Measurements from ENCODE around the gene NPAS3. TPM values are rescaled to one million over a fixed set of nuclear protein-coding genes. Genes with fewer than 3 reads are reported as not detected.

Gene NPAS3
- total RNA-seq, 1 donor = 0.86 TPM

GRCh38 chr14:33655421-33655820 is 716.7 kb downstream of the NPAS3 start:
- TF ChIP-seq, protein P1, sequence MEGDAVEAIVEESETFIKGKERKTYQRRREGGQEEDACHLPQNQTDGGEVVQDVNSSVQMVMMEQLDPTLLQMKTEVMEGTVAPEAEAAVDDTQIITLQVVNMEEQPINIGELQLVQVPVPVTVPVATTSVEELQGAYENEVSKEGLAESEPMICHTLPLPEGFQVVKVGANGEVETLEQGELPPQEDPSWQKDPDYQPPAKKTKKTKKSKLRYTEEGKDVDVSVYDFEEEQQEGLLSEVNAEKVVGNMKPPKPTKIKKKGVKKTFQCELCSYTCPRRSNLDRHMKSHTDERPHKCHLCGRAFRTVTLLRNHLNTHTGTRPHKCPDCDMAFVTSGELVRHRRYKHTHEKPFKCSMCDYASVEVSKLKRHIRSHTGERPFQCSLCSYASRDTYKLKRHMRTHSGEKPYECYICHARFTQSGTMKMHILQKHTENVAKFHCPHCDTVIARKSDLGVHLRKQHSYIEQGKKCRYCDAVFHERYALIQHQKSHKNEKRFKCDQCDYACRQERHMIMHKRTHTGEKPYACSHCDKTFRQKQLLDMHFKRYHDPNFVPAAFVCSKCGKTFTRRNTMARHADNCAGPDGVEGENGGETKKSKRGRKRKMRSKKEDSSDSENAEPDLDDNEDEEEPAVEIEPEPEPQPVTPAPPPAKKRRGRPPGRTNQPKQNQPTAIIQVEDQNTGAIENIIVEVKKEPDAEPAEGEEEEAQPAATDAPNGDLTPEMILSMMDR (IDR thresholded peaks at IDR 0.05; ENCODE audit: insufficient read depth, low read depth, low read length) = no peak
- DNase-seq (ENCODE audit: low read depth) = peak; percentile 38
- no peak overlapping the region for H3K4me3 ChIP-seq (ENCODE audit: low read depth, low read length)

DNA sequence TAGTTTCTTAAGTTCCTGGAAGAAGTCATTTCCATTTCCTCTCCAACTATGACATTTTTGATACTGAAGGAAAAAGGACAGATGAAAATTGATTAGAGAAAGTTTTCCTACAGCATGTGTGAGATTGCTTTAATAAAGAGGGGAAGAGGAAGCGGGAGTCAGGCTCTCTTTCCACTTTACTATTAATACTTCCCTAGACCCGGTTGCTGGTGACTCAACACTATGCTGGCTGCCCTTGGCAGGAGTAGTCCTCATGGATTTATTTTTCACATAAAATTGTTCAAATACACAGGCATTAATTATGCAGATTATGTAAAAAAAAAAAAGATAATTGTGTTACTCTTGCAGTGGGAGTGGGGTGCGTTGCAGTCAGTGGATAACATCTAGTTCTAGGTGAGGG is 718.8 kb downstream of the NPAS3 start:
- TF ChIP-seq, protein P1 (IDR thresholded peaks at IDR 0.05; ENCODE audit: insufficient read depth, low read depth, low read length) = no peak
- no peak overlapping the region for H3K4me3 ChIP-seq (ENCODE audit: low read depth, low read length)
- DNase-seq (ENCODE audit: low read depth) = no peak

- peak; percentile 51 for DNase-seq (ENCODE audit: low read depth)
Measured at GRCh38 chr14:33660248-33660647, 721.6 kb downstream of the NPAS3 start.

DNA sequence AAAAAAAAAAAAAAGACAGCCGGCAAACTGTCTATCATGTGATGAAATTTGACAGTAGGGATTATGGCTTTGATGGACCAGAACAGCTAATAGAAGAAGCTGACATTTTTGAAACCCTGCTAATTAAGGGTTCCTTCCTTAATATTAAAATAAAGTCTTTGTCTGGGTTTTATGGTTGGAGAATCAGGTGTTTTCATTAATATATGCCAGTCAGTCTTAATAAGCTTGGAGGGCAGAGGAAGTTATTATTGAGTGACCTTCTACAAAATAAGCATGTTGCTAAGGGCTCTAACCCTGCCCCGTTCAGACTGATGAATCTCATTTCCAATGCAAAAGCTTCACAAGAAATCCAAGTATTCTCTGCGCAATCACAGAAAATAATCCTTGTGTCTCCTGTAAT is 722.4 kb downstream of the NPAS3 start:
- no peak for DNase-seq (ENCODE audit: low read depth)
- TF ChIP-seq, protein P1 (IDR thresholded peaks at IDR 0.05; ENCODE audit: insufficient read depth, low read depth, low read length) = no peak
- H3K4me3 ChIP-seq (ENCODE audit: low read depth, low read length) = no peak overlapping the region

More at GRCh38 chr14:33660248-33660647, 721.6 kb downstream of the NPAS3 start:
- TF ChIP-seq, protein P1 (IDR thresholded peaks at IDR 0.05; ENCODE audit: insufficient read depth, low read depth, low read length) = no peak
- H3K4me3 ChIP-seq (ENCODE audit: low read depth, low read length) = no peak overlapping the region

- DNase-seq (ENCODE audit: low read depth) = no peak
- H3K4me3 ChIP-seq (ENCODE audit: low read depth, low read length) = no peak overlapping the region
- TF ChIP-seq, protein P1 (IDR thresholded peaks at IDR 0.05; ENCODE audit: insufficient read depth, low read depth, low read length) = no peak
Measured at GRCh38 chr14:33668066-33668465, 729.4 kb downstream of the NPAS3 start.

DNA sequence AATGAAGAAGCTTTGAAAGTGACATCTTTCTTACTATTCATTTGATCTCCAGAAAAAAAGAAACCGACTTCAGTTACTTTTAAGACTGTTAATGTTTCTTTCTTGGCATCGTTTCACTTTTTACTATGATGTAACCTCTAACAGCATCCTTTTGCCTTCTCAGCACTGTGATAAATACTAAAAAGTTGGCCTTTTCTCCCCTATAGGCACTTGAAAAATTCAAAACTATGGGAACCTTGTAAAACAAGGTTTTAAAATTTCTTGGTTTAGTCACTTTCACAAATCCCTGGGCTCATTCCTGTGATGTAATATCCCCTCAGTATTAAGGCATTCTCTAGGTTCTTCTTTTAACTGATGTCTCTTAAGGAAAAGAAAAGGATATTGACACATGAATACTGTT is 730.4 kb downstream of the NPAS3 start:
- TF ChIP-seq, protein P1 (IDR thresholded peaks at IDR 0.05; ENCODE audit: insufficient read depth, low read depth, low read length) = no peak
- H3K4me3 ChIP-seq (ENCODE audit: low read depth, low read length) = no peak overlapping the region
- DNase-seq (ENCODE audit: low read depth) = peak; percentile 73

DNA sequence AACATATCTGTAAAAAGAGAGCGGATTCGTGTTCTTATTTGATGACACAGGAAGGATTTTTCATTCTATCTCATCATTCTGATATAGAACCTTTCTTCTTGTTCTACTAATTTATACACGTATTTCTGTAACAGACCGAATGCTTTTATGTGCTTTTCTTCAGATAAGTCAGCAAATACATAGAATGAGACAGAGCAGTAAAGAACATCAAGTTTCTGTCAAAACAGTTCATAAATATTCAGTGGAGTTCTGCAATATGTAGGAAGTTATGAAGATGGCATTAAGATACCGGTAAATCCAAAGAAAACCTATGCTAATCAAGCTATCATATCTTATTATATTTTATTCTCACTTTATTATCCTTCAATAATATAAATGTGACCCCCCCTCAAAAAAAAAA is 731.6 kb downstream of the NPAS3 start:
- DNase-seq (ENCODE audit: low read depth) = no peak
- TF ChIP-seq, protein P1 (IDR thresholded peaks at IDR 0.05; ENCODE audit: insufficient read depth, low read depth, low read length) = no peak
- H3K4me3 ChIP-seq (ENCODE audit: low read depth, low read length) = no peak overlapping the region

All from fibroblast of villous mesenchyme (primary cell).